GM18867 (cell line): ENCODE results near the gene LRCH1.
A peak's percentile ranks its signal among the peaks of the same experiment; 100 is the strongest.

Source experiments
- ATAC-seq: cut with Tn5 transposase; IDR thresholded peaks from one replicate; pipeline ENCODE4 v1.9.1; 2021; ENCODE audit warnings: mild to moderate bottlenecking, moderate library complexity; ENCODE audit not compliant: unreplicated experiment

Gene LRCH1

DNA sequence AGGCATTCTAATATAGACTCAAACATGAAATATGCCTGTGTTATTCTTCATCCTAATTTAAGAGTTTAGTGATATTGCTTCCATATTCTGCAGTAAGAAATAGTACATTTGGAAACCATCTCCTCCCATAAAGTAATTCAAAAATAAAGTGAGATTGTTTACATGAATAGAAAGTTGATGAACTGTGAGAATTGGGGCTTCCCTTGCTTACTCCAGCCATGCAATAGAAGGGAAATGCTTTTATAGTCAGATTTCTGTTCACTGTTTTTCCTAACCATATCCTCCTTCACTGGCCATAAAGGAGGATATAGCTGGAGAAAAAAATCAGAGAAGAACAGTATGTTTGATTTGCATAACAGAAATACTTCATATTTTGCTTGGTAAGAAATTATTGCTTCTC is 7.8 kb downstream of the LRCH1 start:
- no peak for ATAC-seq

DNA sequence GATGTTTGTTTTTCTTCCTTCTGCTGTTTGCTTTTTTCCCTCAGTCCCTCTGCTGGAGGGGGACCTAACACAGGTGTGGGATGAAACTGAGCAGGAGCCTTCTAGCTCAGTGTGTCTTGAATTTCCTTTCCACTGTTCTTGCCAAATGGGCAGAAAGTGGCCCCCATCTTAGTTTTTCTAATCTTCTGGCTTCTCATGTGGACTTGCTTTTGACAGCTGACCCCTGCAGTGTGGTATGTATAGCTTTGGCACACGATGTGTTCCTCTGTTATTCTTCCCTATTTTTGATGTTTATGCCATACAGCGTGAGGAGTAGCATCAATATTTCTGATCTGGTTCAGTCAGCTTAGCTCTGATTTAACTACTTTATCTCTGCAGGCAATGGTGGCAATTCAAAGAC is 8.3 kb downstream of the LRCH1 start:
- ATAC-seq = no peak

DNA sequence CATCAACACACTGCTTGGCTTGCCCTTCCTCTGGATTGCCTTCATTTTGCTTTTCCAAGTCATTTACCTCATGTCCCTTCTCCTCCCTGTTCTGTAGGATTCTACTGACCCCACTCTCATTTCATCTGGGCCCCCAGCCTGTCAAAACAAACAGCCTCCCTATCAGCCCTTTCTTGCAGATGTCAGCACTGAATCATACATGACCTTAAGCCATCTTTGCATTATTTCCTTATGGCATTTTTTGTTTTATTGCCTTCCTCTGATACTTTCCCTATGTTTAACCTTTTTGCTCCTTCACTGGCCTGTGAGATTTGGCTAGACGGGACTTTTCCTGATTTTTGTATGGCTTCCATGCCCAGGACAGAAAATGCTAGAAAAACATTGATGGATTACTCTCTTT is 8.7 kb downstream of the LRCH1 start:
- no peak for ATAC-seq

DNA sequence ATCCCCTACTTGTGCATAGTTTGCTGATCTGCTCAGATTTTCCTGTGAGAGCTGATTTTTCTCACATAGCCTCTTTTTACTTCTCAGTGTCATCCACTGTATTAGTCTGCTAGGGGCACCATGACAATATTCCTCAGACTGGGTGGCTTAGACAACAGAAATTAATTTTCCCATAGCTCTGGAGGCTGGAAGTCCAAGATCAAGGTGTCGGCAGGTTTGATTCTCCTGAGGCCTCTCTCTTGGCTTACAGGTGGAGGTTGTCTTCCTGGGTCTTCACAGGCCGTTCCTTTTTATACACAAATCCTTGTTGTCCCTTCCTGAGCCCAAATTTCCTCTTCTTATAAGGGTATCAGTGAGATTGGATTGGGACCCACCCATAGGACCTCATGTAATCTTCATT is 9.2 kb downstream of the LRCH1 start:
- ATAC-seq = no peak

DNA sequence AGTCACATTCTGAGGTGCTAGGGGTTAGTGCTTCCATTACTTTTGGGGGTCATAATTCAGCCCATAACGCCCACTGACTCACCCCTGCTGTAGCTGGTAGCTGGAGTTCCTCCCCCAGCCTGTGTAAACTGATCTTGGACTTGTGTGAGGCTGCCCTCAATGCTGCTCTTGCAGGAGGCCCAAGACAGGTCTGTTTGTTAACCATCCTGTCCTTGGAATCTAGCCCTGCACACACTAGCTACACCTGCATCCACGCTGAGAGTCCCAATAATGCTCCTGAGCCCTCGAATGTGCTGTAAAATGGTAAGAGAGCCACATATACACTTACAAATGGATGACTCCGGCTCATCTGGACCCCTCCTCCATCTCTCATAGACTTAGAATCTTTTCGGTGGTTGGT is 9.6 kb downstream of the LRCH1 start:
- ATAC-seq = no peak

DNA sequence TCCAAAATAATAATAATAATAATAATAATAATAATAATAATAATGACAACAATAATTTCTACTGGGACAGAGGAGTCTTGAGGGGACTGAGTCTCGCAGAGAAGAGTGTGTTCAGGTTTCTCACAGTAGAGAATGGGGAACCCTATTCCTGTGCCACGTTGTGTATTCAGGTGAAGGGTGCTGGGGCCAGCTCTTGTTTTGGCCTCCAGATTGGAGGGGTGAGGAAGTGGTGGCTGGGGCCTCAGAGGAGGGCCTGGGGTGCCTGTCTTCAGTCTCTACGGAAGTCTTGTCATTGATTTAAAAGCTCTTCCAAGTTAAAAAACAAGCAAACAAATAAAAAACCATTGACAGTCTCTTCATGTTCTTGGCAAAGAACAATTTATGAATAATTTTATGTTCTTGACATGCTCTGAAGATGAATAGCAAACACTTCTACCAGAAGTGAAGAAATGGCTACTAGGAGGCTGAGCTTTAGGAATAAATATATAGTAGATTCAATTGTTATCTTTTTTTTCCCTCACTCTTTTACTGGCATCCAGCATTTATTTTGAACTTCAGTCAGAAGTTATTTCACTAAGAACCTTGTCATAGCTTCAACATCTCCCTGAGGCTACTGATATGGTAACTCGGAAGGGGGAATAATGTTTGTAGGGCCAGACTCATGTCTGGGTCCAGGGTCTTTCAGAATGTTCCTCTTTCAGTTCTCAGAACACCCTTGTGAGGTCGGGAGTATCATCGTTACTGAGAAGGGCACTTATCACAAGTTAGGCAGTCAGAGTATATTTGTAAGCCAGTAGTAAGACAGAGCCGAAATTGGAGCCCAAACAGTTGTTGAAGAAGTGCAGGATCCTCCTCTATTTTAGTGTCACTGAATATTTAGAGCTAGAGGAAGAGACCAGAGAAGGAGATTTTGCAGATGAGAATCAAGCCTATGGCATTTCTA is 13.1 kb downstream of the LRCH1 start:
- peak; percentile 68 for ATAC-seq

DNA sequence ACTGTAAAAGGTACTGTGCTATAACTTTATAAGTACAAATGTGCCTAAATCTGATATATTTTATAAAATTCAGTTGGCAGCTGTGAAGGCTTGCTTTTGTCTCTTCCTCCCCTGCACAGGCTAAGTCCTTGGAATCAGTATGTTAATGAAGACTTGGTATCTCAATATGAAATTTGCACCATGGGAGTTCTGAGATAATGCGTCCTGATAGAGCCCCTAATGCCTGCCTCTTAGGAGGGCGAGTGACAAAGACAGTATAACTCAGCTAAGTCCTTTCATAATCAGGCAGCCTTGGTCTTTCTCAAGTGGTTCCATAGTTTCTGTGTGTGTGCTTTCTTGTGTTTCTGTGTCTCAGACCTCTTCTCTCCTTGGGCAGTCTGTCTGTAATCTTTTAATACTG is 14.7 kb downstream of the LRCH1 start:
- no peak for ATAC-seq

DNA sequence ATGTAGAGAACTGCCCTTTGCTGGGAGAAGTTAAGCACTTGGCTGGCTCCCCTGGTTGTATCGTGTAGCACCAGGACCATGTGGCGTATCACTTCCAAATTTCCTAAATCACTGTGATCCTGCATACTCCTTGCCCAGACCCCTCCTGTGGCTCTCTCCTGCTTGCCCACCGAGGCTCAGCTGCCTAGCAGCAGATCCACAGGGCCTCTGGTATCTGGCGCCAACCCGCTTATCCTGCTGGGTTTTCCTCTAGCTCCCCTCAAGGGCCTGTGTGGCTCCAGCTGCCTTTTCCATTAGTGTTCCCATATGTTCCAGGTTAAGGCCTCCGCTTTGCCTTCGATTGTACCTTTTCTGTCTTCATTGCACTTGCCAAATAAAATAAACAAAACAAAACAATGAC is 16.5 kb downstream of the LRCH1 start:
- no peak for ATAC-seq

DNA sequence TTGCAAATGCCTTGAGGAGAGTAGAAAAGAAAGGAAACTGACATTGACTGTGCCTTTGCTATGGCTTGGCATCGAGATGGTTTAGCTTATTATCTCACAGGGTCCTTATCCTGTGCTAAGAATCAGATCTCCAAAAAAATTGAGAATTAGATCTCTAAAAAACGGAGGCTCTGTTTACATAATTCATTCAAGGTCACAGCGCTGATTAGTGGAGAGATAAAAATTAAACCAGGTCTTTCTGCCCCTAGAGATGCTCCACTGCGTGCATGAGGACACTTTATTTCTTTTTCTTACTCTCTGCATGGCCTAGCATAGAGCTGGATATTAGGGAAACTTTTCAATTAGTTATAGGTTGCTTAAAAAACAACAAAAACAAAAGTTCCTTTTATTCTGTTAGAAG is 17.3 kb downstream of the LRCH1 start:
- no peak for ATAC-seq

DNA sequence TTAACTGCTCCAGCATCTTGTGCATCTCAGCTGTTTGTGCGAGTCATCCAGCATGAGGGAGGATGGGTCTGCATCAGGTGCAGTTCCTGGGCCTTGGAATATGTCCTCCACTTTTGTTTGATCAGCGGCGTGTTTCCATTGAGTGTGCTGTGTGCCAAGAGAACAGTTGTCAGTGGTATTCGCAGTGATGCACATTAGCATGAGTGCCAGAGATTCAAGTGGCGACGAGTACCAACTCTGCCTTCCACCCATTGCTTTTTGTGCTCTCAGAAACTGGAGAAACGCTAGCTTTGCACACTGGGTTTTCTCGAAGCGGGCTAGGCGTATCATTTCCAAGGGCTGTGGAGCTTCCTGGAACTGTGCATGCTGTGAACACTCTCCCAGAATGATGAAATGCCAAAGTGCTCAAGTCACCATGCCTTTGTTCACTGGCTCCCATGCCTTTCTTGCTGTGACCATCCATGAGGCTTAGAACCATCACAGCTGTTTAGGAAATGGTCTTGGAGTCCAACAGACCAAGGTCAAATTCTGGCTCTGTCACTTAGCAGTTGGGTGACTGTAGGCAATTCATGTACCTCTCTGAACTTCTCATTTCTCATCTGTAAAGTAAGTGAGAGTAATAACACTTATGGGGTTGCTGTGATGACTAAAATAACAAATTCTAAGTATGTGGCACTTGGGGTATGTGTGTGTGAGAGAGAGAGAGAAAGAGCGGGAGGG is 18.4 kb downstream of the LRCH1 start:
- ATAC-seq = peak; percentile 75

DNA sequence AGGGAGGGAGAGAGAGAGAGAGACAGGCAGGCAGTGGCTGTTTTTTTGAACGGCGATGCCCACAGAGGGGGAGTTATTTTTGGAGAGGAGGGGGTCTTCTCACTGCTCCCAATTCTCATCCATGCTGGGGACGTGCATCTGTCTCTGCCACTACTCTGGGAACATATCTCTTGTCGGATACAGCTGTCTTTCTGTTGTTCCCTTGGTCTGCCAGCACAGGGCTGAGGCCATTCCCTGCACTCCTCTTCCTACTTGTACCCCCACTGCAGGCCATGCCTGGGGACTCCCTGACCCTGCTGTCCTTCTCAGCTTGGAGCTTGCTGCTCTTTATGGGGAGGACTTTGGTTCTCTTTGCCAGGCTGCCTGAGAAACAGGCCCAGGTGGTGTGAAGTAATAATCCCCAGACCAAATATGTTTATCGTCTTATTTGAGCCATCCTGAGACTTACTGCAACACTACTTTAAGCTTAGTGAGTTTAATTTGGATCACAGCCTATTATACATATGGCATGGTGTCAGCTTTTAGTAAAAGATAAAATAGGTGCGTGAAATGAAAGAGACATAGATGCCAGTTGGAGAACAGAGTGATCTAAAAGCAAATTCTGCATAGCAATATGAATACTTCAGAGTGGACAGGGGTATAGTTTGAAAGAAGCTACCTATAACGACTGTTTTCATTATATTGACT is 19.1 kb downstream of the LRCH1 start:
- ATAC-seq = no peak

DNA sequence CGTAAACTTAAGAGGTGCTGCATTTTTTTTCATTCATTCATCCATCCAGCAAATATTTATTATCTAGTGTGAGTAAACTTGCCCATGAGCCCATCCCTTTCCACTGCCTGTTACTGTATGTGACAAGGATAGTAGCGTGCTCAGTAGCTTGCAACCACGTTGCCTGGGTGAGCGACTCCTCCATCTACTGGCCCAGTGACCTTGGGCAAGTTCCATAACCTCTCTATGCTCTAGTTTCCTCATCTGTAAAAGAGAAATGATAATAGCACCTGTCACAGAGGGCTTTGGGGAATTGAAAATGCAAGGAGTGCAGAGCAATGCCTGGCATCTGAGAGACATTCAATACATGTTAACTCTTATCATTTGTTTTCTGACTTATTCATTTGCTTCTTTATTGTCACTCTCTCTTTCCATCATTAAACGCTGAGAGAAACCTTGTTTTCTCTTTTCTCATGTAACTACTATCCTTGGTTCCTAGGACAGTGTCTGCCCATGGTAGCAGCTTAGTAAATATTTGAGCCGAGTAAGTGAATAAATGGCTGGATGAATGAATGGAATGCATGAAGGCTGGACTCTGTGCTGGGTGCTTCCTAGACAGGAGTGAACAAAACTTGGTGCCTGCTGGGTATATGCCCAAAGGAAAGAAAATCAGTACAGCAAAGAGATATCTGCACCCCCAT is 19.9 kb downstream of the LRCH1 start:
- peak; percentile 56 for ATAC-seq

DNA sequence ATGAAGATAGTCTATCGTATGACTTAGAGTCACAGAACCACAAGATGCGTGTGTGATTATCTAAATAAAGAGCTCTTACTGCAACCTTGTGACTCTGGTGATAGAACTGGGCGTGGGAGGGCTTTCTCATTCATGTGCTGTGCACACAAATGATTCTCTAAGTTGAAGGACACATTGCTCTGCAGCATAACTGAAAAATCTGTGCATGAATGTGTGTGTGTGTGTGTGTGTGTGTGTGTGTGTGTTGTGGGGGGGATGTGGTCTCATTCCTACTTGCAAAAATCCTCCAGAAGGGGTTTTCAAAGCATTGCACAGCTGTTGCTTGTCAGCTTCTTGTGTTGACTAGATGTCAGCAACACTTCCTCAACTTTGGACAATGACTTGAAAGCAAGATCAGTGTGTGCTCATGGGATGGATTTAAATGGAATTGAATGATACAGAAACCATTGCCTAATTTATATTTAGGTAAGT is 22.4 kb downstream of the LRCH1 start:
- no peak for ATAC-seq

DNA sequence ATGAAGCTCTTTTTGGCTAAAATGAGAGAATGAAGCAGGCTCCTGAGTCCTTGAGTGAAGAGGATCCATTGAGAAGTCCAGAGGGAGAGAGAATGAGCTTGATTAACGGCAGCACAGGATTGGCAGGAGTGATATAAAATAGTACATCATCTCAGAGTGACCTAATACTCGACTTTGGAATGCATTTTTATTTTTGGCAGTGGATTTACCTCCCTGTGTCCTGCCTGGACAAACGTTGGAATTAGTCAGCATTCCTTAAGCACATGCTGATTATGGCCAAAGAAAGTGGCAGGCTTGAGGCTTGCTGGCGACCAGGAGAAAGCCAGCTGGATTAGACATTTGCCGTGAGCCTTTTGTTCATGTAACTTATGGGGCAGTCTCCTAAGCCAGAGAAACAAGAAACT is 22.9 kb downstream of the LRCH1 start:
- ATAC-seq = no peak

DNA sequence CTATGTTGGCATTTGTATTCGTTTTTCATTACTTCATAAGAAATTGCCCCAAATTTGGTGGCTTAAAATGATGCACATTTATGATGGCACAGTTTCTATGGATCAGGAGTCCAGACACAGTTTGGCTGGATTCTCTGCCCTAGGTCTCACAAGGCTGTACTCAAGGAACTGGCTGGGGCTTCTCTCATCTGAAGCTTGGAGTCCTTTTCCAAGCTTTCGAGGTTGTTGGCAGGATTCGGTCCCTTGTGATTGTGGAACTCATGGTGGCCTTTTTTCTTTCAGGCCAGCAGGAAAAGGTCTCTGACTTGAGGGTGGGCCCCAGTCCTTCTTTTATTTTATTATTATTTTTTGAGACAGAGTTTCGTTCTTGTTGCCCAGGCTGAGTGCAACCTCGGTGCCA is 23.8 kb downstream of the LRCH1 start:
- ATAC-seq = no peak

DNA sequence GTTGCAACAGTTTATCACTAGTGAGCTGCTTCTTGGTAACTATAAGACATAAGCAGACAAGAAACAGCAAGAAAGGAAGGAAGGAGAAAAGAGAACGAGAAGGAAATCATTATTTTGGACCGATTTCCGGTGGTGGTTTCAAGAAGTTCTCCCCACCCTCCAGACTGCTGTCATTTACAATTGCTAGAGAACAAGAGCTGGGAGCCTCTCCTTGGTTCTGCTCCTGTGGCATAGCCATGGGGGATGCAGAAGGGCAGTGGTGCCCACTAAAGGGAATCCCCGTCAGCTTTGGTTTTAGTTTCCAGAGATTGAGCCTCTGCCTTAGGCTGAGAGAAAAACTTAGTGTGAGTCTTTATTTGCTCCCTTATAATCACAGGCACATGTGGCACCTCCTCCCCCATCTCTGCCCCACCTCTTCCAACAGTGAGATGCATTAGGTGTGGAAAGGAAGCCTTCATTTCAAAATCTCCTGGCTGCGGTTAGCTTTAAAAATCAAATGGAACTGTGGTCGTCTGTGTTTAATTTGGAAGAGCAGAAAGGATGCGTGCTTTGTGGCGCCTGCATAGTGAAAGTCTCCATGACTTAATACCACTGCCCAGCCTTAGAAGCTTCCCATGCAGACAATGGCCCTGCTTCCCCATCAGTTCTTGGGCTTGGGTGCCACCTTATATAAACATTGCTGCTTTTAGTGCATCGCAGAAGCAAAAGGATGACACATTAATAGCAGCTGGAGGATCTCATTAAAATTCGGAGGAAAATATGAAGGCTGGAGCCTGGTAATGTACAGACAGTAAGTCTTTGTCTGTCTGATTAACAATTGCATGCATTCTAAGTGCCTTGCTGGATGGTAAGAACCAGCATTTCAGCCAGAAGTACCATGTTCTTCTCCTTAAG is 25.0 kb downstream of the LRCH1 start:
- no peak for ATAC-seq

DNA sequence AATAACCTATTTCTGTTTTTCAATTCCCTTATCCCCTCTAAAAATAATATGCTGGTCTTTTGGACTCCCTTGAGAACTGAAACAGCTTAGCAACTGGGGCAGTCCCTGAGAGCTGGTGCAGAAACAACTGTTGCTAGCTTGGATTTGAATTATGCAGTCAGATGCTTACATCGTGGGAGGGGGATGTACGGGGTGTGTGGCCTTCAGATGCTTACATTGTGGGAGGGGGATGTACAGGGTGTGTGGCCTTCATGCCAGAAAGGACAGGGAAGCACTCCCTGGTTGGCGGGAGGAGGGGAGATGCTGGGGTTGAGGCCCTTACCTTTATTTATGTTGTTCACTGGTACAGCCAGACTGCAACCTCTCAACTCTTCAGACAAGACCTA is 25.6 kb downstream of the LRCH1 start:
- ATAC-seq = peak; percentile 46

DNA sequence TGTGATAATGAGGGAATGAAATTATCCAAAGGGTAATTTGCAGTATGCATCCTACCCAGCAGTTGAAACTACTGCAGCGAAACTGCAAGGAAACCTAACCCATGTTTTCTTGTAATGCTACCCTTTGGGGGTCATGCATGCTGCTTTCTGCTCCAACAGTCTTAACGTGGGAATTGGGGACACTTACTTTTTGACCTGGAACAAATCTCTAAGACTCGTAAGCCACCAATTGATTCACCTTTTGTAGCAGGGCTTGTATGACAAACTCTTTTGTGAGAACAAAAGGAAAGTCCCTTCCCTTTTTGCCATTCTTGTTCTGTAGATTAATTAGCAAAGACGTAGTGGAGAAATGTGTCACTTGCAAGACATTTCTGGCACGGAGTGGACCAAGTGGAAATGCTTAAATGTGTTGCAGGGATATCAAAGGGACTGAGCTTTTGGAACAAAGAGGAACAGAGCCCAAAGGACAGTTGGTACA is 27.4 kb downstream of the LRCH1 start:
- ATAC-seq = no peak

DNA sequence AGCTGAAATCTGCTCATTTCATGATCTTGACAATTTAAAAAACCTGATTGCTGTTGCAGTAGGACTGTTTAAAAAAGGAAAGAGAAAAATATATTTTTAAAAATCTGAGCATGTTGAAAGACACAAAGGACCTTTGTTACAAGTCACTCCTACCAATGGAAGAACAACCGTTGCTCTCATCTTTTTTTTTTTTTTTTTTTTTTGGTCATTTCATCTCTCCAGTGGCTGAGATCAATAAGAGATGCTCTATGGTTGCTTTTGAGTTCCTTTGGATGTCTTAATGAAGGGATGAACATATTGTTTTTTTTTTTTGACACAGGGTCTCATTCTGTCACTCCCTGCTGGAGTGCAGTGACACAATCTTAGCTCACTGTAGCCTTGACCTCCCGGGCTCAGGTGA is 29.2 kb downstream of the LRCH1 start:
- no peak for ATAC-seq
